HepG2 (cell line): ENCODE measurements around the gene CSTF3. TPM values are rescaled to one million over a fixed set of nuclear protein-coding genes. Genes with fewer than 3 reads are reported as not detected.

Experiments
- ARHGAP35 ChIP-seq: sonication (generic); formaldehyde crosslinking; IDR thresholded peaks from 2 replicates; pipeline ENCODE4 v1.9.0; 2022; ENCODE audit warnings: mild to moderate bottlenecking, inconsistent platforms, moderate library complexity, missing genetic modification reagents, borderline replicate concordance
- DNMT3B ChIP-seq: conservative IDR thresholded peaks from 2 replicates; pipeline ENCODE4 v1.6.1; 2016; ENCODE audit warnings: missing biosample characterization, control low read depth
- HNF4A ChIP-seq: sonication (generic); formaldehyde crosslinking; IDR thresholded peaks from 2 replicates; pipeline ENCODE4 v1.4.0; 2020; ENCODE audit warnings: missing genetic modification reagents
- KLF6 ChIP-seq: IDR thresholded peaks from 2 replicates; pipeline ENCODE4 v1.8.0; 2016; ENCODE audit warnings: missing biosample characterization, missing genetic modification reagents
- MTF1 ChIP-seq: sonication (generic); formaldehyde crosslinking; IDR thresholded peaks from 2 replicates; pipeline ENCODE4 v1.5.0; 2020; ENCODE audit warnings: missing genetic modification reagents
- MYNN ChIP-seq: sonication (generic); formaldehyde crosslinking; IDR thresholded peaks from 2 replicates; pipeline ENCODE4 v1.4.0; 2020; ENCODE audit warnings: mild to moderate bottlenecking, low read depth, missing genetic modification reagents
- NONO ChIP-seq, 2 experiments: fragments of 450-650 bp in 1 of 2; sonication (generic) in 1 of 2; formaldehyde crosslinking in 1 of 2; IDR thresholded peaks in 1 of 2; conservative IDR thresholded peaks in 1 of 2; 2 replicates each; pipeline versions ENCODE4 v1.6.1 to v1.8.0; 2017 to 2022; ENCODE audit warnings: mild to moderate bottlenecking in 1 of 2, missing genetic modification reagents in 1 of 2, moderate library complexity in 1 of 2
- NPAS2 ChIP-seq: sonication (generic); formaldehyde crosslinking; IDR thresholded peaks from 2 replicates; pipeline ENCODE4 v1.8.0; 2022; ENCODE audit warnings: mild to moderate bottlenecking, missing genetic modification reagents, borderline replicate concordance
- REL ChIP-seq: sonication (generic); formaldehyde crosslinking; conservative IDR thresholded peaks from 2 replicates; pipeline ENCODE4 v1.8.0; 2022; ENCODE audit warnings: mild to moderate bottlenecking, missing genetic modification reagents, moderate library complexity
- SETDB1 ChIP-seq: sonication (generic); formaldehyde crosslinking; IDR thresholded peaks from 2 replicates; pipeline ENCODE4 v1.5.1; 2020; ENCODE audit warnings: missing genetic modification reagents, mild to moderate bottlenecking, borderline replicate concordance
- TCF7L2 ChIP-seq: IDR thresholded peaks from 2 replicates; pipeline ENCODE4 v1.6.1; 2011; ENCODE audit warnings: mild to moderate bottlenecking, low read depth, low read length, moderate library complexity
- ZFAT ChIP-seq: sonication (generic); formaldehyde crosslinking; conservative IDR thresholded peaks from 2 replicates; pipeline ENCODE4 v1.8.1; 2023; ENCODE audit warnings: missing genetic modification reagents, inconsistent platforms
- ZFX ChIP-seq: sonication (generic); formaldehyde crosslinking; IDR thresholded peaks from 2 replicates; pipeline ENCODE4 v1.4.0; 2020; ENCODE audit warnings: mild to moderate bottlenecking, low read depth, missing genetic modification reagents, moderate library complexity
- ZNF3 ChIP-seq: IDR thresholded peaks from 2 replicates; pipeline ENCODE4 v1.7.0; 2017; ENCODE audit warnings: inconsistent platforms
- ZNF30 ChIP-seq: sonication (generic); formaldehyde crosslinking; IDR thresholded peaks from 2 replicates; pipeline ENCODE4 v1.5.0; 2020; ENCODE audit warnings: mild to moderate bottlenecking, missing genetic modification reagents
- ZNF510 ChIP-seq: sonication (generic); formaldehyde crosslinking; IDR thresholded peaks from 2 replicates; pipeline ENCODE4 v1.4.0; 2020; ENCODE audit warnings: low read depth, mild to moderate bottlenecking, missing genetic modification reagents
- ZNF605 ChIP-seq: sonication (generic); formaldehyde crosslinking; IDR thresholded peaks from 2 replicates; pipeline ENCODE4 v1.8.0; 2022; ENCODE audit warnings: mild to moderate bottlenecking, missing genetic modification reagents
- ZNF660 ChIP-seq: sonication (generic); formaldehyde crosslinking; IDR thresholded peaks from 2 replicates; pipeline ENCODE4 v1.5.1; 2020; ENCODE audit warnings: mild to moderate bottlenecking, low read depth, missing genetic modification reagents, borderline replicate concordance
- ZNF7 ChIP-seq: IDR thresholded peaks from 2 replicates; pipeline ENCODE4 v1.6.1; 2016; ENCODE audit warnings: missing biosample characterization, missing genetic modification reagents
- polyA plus RNA-seq, 8 experiments: library from polyadenylated mRNA; depleted of rRNA in 3 of 8; stranded (reverse) in 7 of 8; unstranded in 1 of 8; fragments of >200 nt; fragmentation: Illumina TruSeq in 4 of 8; extraction: Trizol in 4 of 8; gene quantifications; 2 replicates each; pipeline versions ENCODE4 v1.2.1 to v1.2.3, GENCODE V29; 2011 to 2016; ENCODE audit warnings: low read depth in 4 of 8, missing spikeins in 1 of 8, mixed read lengths in 1 of 8; ENCODE audit not compliant: insufficient read depth in 1 of 8
- total RNA-seq, 5 experiments: library from RNA; depleted of rRNA; stranded (reverse); fragments of >200 nt; fragmentation: Illumina TruSeq; extraction: Trizol; gene quantifications; 2 replicates each; pipeline ENCODE4 v1.2.3, GENCODE V29; 2016; ENCODE audit warnings: low read depth in 1 of 5
- TF ChIP-seq, protein P1 (sequence below): sonication (generic); formaldehyde crosslinking; IDR thresholded peaks from 2 replicates; pipeline ENCODE4 v1.9.0; 2021; ENCODE audit warnings: mild to moderate bottlenecking, missing genetic modification reagents
- TF ChIP-seq, protein P2 (sequence below): IDR thresholded peaks from 2 replicates; pipeline ENCODE4 v1.6.1; 2012; ENCODE audit warnings: low read depth, low read length, improper control_type of control experiment

The CSTF3 gene
- total and polyA plus RNA-seq, 2 of the 13 experiments (the other 11 are each of a cell fraction or from before 2014, with no cell fraction given), result 21.5 to 43.6 TPM

DNA sequence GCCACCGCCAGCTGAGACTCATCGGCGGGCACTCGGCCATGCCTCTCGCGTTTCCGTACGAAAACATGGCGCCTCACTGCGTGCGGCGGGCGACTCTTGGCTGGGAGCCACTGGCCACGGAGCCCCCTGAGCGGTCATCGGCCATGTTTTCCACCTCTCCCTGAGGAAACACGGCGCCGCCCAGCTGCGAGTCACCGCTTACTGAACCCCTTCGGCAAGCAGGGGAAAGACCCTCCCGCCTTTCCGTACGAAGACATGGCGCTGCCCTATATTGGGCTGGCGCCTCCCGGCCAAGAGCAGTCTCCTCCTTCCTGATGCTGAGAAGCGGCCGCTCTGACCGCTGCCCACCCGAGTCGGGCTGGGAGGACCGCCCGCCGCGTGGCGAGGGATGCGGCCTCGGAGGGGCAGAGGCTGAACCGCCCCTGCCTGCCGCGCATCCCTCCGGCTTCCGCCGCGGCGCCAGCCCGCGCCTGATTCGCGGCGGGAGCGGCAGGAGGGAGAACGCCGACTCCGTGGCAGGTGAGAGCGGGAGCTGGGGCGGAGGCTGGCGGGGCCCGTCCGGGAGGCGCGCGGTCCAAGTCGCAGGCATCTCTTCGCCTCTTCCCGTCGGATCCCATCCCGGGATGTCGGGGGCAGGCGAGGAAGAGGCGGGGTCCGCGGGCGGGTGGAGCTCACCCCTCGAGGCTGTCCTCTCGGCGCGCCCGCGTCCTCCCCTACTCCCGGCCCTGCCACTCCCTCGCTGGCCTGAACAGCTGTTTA lies 121.8 kb downstream of the CSTF3 start, which contains the start of gene TCP11L1 (continued):
- TF ChIP-seq ZNF605 (CRISPR knock-in tag), result no peak; the same call in 1 of the 2 replicates
- TF ChIP-seq, protein P1, sequence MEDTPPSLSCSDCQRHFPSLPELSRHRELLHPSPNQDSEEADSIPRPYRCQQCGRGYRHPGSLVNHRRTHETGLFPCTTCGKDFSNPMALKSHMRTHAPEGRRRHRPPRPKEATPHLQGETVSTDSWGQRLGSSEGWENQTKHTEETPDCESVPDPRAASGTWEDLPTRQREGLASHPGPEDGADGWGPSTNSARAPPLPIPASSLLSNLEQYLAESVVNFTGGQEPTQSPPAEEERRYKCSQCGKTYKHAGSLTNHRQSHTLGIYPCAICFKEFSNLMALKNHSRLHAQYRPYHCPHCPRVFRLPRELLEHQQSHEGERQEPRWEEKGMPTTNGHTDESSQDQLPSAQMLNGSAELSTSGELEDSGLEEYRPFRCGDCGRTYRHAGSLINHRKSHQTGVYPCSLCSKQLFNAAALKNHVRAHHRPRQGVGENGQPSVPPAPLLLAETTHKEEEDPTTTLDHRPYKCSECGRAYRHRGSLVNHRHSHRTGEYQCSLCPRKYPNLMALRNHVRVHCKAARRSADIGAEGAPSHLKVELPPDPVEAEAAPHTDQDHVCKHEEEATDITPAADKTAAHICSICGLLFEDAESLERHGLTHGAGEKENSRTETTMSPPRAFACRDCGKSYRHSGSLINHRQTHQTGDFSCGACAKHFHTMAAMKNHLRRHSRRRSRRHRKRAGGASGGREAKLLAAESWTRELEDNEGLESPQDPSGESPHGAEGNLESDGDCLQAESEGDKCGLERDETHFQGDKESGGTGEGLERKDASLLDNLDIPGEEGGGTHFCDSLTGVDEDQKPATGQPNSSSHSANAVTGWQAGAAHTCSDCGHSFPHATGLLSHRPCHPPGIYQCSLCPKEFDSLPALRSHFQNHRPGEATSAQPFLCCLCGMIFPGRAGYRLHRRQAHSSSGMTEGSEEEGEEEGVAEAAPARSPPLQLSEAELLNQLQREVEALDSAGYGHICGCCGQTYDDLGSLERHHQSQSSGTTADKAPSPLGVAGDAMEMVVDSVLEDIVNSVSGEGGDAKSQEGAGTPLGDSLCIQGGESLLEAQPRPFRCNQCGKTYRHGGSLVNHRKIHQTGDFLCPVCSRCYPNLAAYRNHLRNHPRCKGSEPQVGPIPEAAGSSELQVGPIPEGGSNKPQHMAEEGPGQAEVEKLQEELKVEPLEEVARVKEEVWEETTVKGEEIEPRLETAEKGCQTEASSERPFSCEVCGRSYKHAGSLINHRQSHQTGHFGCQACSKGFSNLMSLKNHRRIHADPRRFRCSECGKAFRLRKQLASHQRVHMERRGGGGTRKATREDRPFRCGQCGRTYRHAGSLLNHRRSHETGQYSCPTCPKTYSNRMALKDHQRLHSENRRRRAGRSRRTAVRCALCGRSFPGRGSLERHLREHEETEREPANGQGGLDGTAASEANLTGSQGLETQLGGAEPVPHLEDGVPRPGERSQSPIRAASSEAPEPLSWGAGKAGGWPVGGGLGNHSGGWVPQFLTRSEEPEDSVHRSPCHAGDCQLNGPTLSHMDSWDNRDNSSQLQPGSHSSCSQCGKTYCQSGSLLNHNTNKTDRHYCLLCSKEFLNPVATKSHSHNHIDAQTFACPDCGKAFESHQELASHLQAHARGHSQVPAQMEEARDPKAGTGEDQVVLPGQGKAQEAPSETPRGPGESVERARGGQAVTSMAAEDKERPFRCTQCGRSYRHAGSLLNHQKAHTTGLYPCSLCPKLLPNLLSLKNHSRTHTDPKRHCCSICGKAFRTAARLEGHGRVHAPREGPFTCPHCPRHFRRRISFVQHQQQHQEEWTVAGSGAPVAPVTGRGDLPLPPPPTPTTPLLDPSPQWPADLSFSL, result no peak
- TF ChIP-seq HNF4A, result 0 out of 2 replicates have a peak, but pooled peaks have one; percentile 5
- peak; percentile 57; the same call in 1 of the 2 replicates for TF ChIP-seq MTF1
- TF ChIP-seq NPAS2 (CRISPR knock-in tag), result no peak
- no peak for TF ChIP-seq ZNF7 (CRISPR knock-in tag)
- no peak for TF ChIP-seq SETDB1 (CRISPR knock-in tag)
- no peak for TF ChIP-seq NONO (IDR thresholded peaks at IDR 0.05)
- peak; percentile 90 for TF ChIP-seq NONO (CRISPR knock-in tag; conservative IDR thresholded peaks at IDR 0.05)
- TF ChIP-seq ZNF510, result no peak
- peak; percentile 76; the same call in 1 of the 2 replicates for TF ChIP-seq KLF6 (CRISPR knock-in tag)
- TF ChIP-seq, protein P2, sequence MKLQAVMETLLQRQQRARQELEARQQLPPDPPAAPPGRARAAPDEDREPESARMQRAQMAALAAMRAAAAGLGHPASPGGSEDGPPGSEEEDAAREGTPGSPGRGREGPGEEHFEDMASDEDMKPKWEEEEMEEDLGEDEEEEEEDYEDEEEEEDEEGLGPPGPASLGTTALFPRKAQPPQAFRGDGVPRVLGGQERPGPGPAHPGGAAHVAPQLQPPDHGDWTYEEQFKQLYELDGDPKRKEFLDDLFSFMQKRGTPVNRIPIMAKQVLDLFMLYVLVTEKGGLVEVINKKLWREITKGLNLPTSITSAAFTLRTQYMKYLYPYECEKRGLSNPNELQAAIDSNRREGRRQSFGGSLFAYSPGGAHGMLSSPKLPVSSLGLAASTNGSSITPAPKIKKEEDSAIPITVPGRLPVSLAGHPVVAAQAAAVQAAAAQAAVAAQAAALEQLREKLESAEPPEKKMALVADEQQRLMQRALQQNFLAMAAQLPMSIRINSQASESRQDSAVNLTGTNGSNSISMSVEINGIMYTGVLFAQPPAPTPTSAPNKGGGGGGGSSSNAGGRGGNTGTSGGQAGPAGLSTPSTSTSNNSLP, result no peak
- TF ChIP-seq ARHGAP35 (CRISPR knock-in tag), result peak; percentile 72; the same call in 1 of the 2 replicates
- TF ChIP-seq ZNF660, result no peak
- TF ChIP-seq ZFX (CRISPR knock-in tag), result peak; percentile 85
- TF ChIP-seq MYNN (CRISPR knock-in tag), result no peak; the same call in 1 of the 2 replicates
- TF ChIP-seq ZNF30, result no peak
- no peak for TF ChIP-seq DNMT3B (CRISPR knock-in tag)
- TF ChIP-seq TCF7L2, result no peak
- TF ChIP-seq ZNF3 (CRISPR knock-in tag), result no peak; the same call in 1 of the 2 replicates
- TF ChIP-seq ZFAT (CRISPR knock-in tag), result 0 out of 2 replicates have a peak, but pooled peaks have one; percentile 69
- TF ChIP-seq REL, result no peak
